ENCODE data around the gene CROT. TPM values are rescaled to one million over a fixed set of nuclear protein-coding genes. Genes with fewer than 3 reads are reported as not detected.

CROT gene
- polyA plus RNA-seq, 1 experiment, result 48.3 TPM

DNA sequence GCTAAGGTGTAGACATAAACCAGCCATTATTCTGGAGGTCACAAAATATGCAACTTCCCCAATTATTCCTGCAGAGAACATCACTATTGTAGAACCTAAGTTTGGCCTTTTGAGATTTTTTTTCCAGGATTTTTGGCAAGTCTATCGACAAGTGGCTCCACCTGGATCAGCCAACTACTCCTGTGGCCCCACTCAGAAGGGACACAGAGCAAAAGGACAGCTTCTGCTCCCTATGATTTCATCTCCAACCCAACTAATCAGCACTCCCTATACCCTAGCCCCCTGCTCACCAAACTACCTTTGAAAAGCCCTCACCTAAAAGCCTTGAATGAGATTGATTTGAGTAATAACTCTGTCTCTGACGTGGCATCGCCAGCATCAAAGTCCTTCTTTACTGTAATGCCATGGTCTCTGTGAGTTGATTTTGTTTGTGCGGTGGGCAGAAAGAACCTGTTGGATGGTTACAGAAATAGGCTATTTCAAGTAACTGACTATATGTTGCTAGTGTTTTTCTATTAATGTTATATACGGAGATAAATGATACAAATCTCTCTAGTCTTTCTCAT, 13.7 kb upstream of the CROT start:
- H3K27me3 ChIP-seq (ENCODE audit: control insufficient read depth, insufficient read depth, low read length), result no peaks in the 10 kb centered on the region
- POLR2A ChIA-PET, result no interaction called here
- CTCF ChIA-PET, result no interaction called here
- DNase-seq (ENCODE audit: low read depth, low spot score), result no peak
- TF ChIP-seq, protein P1, sequence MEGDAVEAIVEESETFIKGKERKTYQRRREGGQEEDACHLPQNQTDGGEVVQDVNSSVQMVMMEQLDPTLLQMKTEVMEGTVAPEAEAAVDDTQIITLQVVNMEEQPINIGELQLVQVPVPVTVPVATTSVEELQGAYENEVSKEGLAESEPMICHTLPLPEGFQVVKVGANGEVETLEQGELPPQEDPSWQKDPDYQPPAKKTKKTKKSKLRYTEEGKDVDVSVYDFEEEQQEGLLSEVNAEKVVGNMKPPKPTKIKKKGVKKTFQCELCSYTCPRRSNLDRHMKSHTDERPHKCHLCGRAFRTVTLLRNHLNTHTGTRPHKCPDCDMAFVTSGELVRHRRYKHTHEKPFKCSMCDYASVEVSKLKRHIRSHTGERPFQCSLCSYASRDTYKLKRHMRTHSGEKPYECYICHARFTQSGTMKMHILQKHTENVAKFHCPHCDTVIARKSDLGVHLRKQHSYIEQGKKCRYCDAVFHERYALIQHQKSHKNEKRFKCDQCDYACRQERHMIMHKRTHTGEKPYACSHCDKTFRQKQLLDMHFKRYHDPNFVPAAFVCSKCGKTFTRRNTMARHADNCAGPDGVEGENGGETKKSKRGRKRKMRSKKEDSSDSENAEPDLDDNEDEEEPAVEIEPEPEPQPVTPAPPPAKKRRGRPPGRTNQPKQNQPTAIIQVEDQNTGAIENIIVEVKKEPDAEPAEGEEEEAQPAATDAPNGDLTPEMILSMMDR (IDR thresholded peaks at IDR 0.05; ENCODE audit: low read depth, low read length), result no peak
- H3K27ac ChIP-seq (ENCODE audit: low read depth, low read length), result no peak overlapping the region
- H3K4me3 ChIP-seq (ENCODE audit: low read depth, low read length), result no peak overlapping the region
- peaks cover 28% of the 10 kb centered on the region; the same call in 1 of the 2 replicates for H3K9me3 ChIP-seq (ENCODE audit: control insufficient read depth, insufficient read depth, low read length)

DNA sequence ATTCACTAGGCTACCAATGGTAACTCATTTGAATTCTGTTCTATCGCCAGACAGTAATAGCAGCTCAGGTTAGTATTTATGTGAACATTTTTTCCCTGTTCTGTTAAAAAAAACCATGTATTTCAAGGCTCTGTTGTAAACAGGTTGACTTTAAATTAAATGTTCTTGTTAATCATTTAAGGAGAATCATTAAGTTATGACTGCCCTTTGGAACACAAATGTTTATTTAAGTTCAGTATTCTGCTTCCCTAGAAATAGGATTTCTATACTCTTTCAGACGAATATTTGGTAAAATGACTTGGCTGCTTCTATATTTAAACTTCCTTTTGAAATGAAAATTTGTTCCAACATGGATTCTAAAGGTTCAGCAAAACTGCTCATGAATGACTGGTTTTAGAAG, 13.1 kb upstream of the CROT start:
- ChIA-PET POLR2A (no interaction called here), CTCF (no interaction called here)
- H3K9me3 ChIP-seq (ENCODE audit: control insufficient read depth, insufficient read depth, low read length), result peaks cover 22% of the 10 kb centered on the region; the same call in 1 of the 2 replicates
- H3K27ac ChIP-seq (ENCODE audit: low read depth, low read length), result no peak overlapping the region
- no peak overlapping the region for H3K4me3 ChIP-seq (ENCODE audit: low read depth, low read length)
- DNase-seq (ENCODE audit: low read depth, low spot score), result no peak
- no peaks in the 10 kb centered on the region for H3K27me3 ChIP-seq (ENCODE audit: control insufficient read depth, insufficient read depth, low read length)
- TF ChIP-seq, protein P1 (IDR thresholded peaks at IDR 0.05; ENCODE audit: low read depth, low read length), result no peak

DNA sequence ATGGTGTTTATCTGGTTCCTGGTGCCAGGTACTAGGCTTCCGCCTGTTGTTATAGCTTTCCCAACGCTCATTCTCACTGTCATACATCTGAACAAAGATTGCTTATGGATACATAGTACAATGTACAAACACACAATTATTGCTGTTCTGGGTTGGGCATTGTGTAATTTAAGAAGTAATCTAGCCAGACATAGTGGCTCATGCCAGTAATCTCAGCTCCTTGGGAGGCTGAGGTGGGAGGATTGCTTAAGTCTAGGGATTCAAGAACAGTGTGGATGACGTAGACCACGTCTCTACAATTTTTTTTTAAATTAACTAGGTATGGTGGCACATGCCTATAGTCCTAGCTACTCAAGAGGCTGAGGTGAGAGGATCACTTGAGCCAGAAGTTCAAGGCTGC, 9.3 kb upstream of the CROT start:
- Histone ChIP-seq H3K9me3 (ENCODE audit: control insufficient read depth, insufficient read depth, low read length) (no peaks in the 10 kb centered on the region; the same call in 1 of the 2 replicates), H3K4me3 (ENCODE audit: low read depth, low read length) (no peak overlapping the region), H3K27ac (ENCODE audit: low read depth, low read length) (no peak overlapping the region), H3K27me3 (ENCODE audit: control insufficient read depth, insufficient read depth, low read length) (no peaks in the 10 kb centered on the region)
- no peak for DNase-seq (ENCODE audit: low read depth, low spot score)
- ChIA-PET POLR2A (no interaction called here), CTCF (interaction anchor here (1.6 kb wide), 1 partner anchor 24 kb away, joined by 4 read pairs; no protein-coding TSS in a partner anchor)
- TF ChIP-seq, protein P1 (IDR thresholded peaks at IDR 0.05; ENCODE audit: low read depth, low read length), result no peak

- H3K9me3 ChIP-seq (ENCODE audit: control insufficient read depth, insufficient read depth, low read length), result no peaks in the 10 kb centered on the region; the same call in 1 of the 2 replicates
- no peaks in the 10 kb centered on the region for H3K27me3 ChIP-seq (ENCODE audit: control insufficient read depth, insufficient read depth, low read length)
- no peak overlapping the region for H3K27ac ChIP-seq (ENCODE audit: low read depth, low read length)
- POLR2A ChIA-PET, result no interaction called here
- CTCF ChIA-PET, result interaction anchor here (1.9 kb wide), 1 partner anchor 79 kb away, joined by 5 read pairs; no protein-coding TSS in a partner anchor
- H3K4me3 ChIP-seq (ENCODE audit: low read depth, low read length), result no peak overlapping the region
- no peak for DNase-seq (ENCODE audit: low read depth, low spot score)
- TF ChIP-seq, protein P1 (IDR thresholded peaks at IDR 0.05; ENCODE audit: low read depth, low read length), result no peak
Measured at GRCh38 chr7:87337331-87337730, 8.1 kb upstream of the CROT start.

DNA sequence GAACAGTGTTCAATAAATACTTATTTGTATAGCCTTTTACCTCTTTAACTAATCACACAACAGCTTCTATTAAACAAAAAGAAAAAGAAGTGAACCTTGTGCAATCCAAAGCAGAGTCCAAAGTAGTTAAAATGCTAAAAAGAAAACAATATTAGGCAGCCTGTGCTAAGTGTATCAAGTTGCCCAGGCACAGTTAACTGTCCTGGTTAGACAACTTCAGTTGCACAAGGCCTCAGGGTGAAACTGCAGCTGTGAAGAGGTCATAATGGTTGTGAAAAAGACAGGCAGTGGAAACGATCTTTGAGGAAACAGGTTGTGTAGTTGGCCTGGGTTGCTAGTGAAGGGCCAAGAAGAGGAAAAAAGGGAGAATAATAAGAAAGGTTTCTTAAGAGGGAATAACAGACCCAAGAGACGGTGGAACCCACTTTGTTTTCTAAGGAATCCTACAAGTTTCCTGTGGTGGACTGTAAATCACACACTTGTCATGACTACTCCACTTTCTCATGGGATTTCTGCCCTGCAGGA, 6.0 kb upstream of the CROT start:
- H3K27me3 ChIP-seq (ENCODE audit: control insufficient read depth, insufficient read depth, low read length), result no peaks in the 10 kb centered on the region
- POLR2A ChIA-PET, result no interaction called here
- TF ChIP-seq, protein P1 (IDR thresholded peaks at IDR 0.05; ENCODE audit: low read depth, low read length), result no peak
- no peaks in the 10 kb centered on the region; the same call in 1 of the 2 replicates for H3K9me3 ChIP-seq (ENCODE audit: control insufficient read depth, insufficient read depth, low read length)
- H3K27ac ChIP-seq (ENCODE audit: low read depth, low read length), result no peak overlapping the region
- H3K4me3 ChIP-seq (ENCODE audit: low read depth, low read length), result no peak overlapping the region
- CTCF ChIA-PET, result interaction anchor here (1.1 kb wide), 1 partner anchor 77 kb away, joined by 4 read pairs; no protein-coding TSS in a partner anchor
- no peak for DNase-seq (ENCODE audit: low read depth, low spot score)
